ENCODE measurements around the gene GRAMD4. TPM values are rescaled to one million over a fixed set of nuclear protein-coding genes. Genes with fewer than 3 reads are reported as not detected.

GRAMD4 gene
- total RNA-seq, 4 donors from 2014 or later, result 16.7 to 106 (median 53.3) TPM

DNA sequence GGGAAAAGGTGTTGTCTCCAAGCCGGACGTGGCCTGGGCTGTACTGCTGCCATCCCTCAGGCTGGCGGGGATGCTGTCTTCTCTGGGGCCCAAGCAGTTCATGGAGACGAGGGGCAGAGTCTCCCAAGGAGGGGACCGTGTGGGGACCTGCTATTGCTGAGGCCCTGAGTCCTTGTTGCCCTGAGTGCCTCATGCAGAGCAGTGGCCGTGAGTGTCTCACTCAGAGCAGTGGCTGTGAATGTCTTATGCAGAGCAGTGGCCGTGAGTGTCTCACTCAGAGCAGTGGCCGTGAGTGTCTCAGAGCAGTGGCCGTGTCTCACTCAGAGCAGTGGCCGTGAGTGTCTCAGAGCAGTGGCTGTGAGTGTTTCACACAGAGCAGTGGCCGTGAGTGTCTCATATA is 54.7 kb downstream of the GRAMD4 start:
- DNase-seq, result no peak
- H3K4me1 ChIP-seq, result peaks cover 12 to 17% of the 10 kb centered on the region in 2 donors
- H3K9me3 ChIP-seq, result no peaks in the 10 kb centered on the region
- in situ Hi-C loops (cut with MboI; ENCODE audit: low sequenced_read_pairs in 4 of 4), result loop anchor here in 1 of 4 donors (25.0 kb wide), 1 partner anchor 113 kb away; no protein-coding TSS in a partner anchor
- no peak for ATAC-seq
- H3K27me3 ChIP-seq, result no peaks in the 10 kb centered on the region
- peaks cover 0 to 17% of the 10 kb centered on the region in 2 donors for H3K36me3 ChIP-seq
- peak overlapping the region in 3 of 4 donors; percentile 19 to 40 (median 31) for H3K4me3 ChIP-seq
- TF ChIP-seq POLR2A (IDR thresholded peaks at IDR 0.05), result no peak
- TF ChIP-seq, protein P1, sequence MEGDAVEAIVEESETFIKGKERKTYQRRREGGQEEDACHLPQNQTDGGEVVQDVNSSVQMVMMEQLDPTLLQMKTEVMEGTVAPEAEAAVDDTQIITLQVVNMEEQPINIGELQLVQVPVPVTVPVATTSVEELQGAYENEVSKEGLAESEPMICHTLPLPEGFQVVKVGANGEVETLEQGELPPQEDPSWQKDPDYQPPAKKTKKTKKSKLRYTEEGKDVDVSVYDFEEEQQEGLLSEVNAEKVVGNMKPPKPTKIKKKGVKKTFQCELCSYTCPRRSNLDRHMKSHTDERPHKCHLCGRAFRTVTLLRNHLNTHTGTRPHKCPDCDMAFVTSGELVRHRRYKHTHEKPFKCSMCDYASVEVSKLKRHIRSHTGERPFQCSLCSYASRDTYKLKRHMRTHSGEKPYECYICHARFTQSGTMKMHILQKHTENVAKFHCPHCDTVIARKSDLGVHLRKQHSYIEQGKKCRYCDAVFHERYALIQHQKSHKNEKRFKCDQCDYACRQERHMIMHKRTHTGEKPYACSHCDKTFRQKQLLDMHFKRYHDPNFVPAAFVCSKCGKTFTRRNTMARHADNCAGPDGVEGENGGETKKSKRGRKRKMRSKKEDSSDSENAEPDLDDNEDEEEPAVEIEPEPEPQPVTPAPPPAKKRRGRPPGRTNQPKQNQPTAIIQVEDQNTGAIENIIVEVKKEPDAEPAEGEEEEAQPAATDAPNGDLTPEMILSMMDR (IDR thresholded peaks at IDR 0.05 in 4 of 5, conservative IDR thresholded peaks at IDR 0.05 in 1 of 5), result no peak
- intact Hi-C loops (cut with DNase I; ENCODE audit: low total_unique reads), result loop anchor here (5.0 kb wide), 2 partner anchors 98 to 113 kb away; no protein-coding TSS in a partner anchor
- H3K27ac ChIP-seq, result peak overlapping the region; percentile 44 to 69 (median 61)

DNA sequence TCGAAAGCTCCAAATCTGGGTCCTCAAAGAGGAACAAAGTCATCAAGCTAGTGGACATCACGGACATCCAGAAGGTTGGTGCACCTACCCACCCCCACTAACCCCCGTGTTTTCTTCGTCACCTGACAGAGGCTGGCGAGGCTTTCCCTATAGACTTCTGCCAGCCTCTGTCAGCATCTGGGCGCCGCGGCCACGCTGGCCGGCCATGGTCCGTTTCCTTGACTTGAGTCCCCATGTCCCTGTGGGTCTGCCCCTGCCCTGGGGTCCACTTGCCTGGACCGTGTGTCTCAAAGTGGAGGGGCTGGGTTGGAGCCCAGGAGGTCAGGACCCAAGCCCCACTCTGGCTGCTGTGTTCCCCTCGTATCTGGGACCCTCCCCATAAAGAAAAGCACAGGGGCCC is 55.3 kb downstream of the GRAMD4 start:
- no peak for ATAC-seq
- TF ChIP-seq, protein P1 (IDR thresholded peaks at IDR 0.05 in 4 of 5, conservative IDR thresholded peaks at IDR 0.05 in 1 of 5), result no peak
- TF ChIP-seq POLR2A (IDR thresholded peaks at IDR 0.05), result no peak
- Histone ChIP-seq H3K9me3 (no peaks in the 10 kb centered on the region), H3K36me3 (peaks cover 0 to 12% of the 10 kb centered on the region in 2 donors), H3K27ac (peak overlapping the region in 2 of 4 donors; percentile 65 to 69), H3K27me3 (no peaks in the 10 kb centered on the region), H3K4me3 (no peak overlapping the region), H3K4me1 (peaks cover 12 to 17% of the 10 kb centered on the region in 2 donors)
- DNase-seq, result no peak
- intact Hi-C loops (cut with DNase I; ENCODE audit: low total_unique reads), result loop anchor here (5.0 kb wide), 2 partner anchors 98 to 113 kb away; no protein-coding TSS in a partner anchor
- in situ Hi-C loops (cut with MboI; ENCODE audit: low sequenced_read_pairs in 4 of 4), result loop anchor here in 1 of 4 donors (25.0 kb wide), 1 partner anchor 113 kb away; no protein-coding TSS in a partner anchor

DNA sequence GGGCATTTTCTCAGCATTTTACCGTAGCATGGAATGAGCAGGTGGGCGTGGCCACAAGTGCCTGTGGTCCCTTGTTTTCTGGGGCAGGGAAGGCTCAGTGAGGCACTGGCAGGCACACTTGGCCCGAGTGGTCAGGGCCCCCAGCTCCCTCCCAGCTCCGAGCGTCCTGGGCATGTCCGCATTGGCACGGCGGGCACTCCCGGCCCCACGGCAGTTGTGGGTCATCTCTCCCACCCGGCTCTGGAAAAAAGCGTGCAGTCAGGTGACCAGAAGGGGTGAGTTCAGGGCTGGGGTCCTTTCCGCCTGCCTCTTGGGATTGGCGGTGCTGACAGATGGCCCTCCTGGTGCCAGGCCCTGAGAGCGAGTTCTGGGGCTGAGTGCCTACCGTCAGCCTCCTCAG is 55.8 kb downstream of the GRAMD4 start:
- H3K27ac ChIP-seq, result peak overlapping the region; percentile 69 to 81 (median 78)

DNA sequence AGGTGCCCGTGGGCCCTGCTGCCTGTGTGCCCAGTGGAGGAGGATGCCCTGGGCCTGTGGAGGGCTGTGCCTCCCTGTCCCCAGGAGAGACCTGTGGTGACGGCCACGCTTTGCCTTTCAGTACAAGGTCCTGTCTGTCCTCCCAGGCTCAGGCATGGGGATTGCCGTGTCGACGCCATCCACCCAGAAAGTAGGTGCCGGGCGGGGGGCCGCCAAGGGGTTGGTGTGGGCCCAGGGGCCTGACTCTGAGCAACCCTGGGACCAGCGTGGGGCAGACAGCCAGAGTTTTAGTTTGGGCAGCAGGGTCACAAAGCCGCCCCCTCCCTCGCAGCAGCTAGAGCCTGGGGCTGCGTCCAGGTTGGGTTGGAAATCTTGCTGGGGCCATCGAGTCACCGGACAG is 56.3 kb downstream of the GRAMD4 start:
- no peaks in the 10 kb centered on the region for H3K27me3 ChIP-seq
- DNase-seq (no peak), ATAC-seq (peak in 1 of 2 donors; percentile 15)
- intact Hi-C loops (cut with DNase I; ENCODE audit: low total_unique reads), result loop anchor here (5.0 kb wide), 2 partner anchors 99 to 114 kb away; no protein-coding TSS in a partner anchor
- H3K4me3 ChIP-seq, result no peak overlapping the region
- H3K36me3 ChIP-seq, result peaks cover 0 to 11% of the 10 kb centered on the region in 2 donors
- in situ Hi-C loops (cut with MboI; ENCODE audit: low sequenced_read_pairs in 4 of 4), result loop anchor here in 1 of 4 donors (25.0 kb wide), 1 partner anchor 114 kb away; no protein-coding TSS in a partner anchor
- peak overlapping the region; percentile 69 to 81 (median 78) for H3K27ac ChIP-seq
- H3K9me3 ChIP-seq, result no peaks in the 10 kb centered on the region
- H3K4me1 ChIP-seq, result peaks cover 12 to 17% of the 10 kb centered on the region in 2 donors
- TF ChIP-seq, protein P1 (IDR thresholded peaks at IDR 0.05 in 4 of 5, conservative IDR thresholded peaks at IDR 0.05 in 1 of 5), result no peak
- TF ChIP-seq POLR2A (IDR thresholded peaks at IDR 0.05), result no peak

More for the DNA sequence above, 55.8 kb downstream of the GRAMD4 start:
- no peak overlapping the region for H3K4me3 ChIP-seq
- ATAC-seq (no peak), DNase-seq (no peak)
- TF ChIP-seq POLR2A (IDR thresholded peaks at IDR 0.05), result no peak
- H3K27me3 ChIP-seq, result no peaks in the 10 kb centered on the region
- in situ Hi-C loops (cut with MboI; ENCODE audit: low sequenced_read_pairs in 4 of 4), result loop anchor here in 1 of 4 donors (25.0 kb wide), 1 partner anchor 114 kb away; no protein-coding TSS in a partner anchor
- peaks cover 0 to 11% of the 10 kb centered on the region in 2 donors for H3K36me3 ChIP-seq
- intact Hi-C loops (cut with DNase I; ENCODE audit: low total_unique reads), result loop anchor here (5.0 kb wide), 2 partner anchors 99 to 114 kb away; no protein-coding TSS in a partner anchor
- H3K4me1 ChIP-seq, result peaks cover 12 to 17% of the 10 kb centered on the region in 2 donors
- no peaks in the 10 kb centered on the region for H3K9me3 ChIP-seq

DNA sequence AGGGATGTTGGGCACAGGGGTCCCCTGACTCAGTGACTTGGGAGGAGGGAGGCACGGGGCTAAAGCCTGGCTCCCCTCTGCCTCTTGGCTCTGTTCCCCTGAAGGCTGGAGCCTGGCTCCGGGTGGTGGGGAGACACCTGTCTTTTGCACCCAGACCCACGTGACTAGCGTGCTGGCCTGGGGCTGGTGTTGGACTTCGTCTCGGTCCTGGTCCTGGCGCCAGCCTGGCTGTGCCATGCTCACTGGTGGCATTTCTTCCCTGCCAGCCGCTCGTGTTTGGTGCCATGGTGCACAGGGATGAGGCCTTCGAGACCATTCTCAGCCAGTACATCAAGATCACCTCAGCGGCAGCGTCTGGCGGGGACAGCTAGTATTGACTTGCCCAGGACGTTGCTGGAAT is 56.7 kb downstream of the GRAMD4 start:
- Histone ChIP-seq H3K36me3 (peaks cover 0 to 11% of the 10 kb centered on the region in 2 donors), H3K4me1 (peaks cover 12 to 17% of the 10 kb centered on the region in 2 donors), H3K9me3 (no peaks in the 10 kb centered on the region), H3K27me3 (no peaks in the 10 kb centered on the region), H3K4me3 (no peak overlapping the region), H3K27ac (peak overlapping the region; percentile 69 to 81 (median 78))
- intact Hi-C loops (cut with DNase I; ENCODE audit: low total_unique reads), result loop anchor here (5.0 kb wide), 2 partner anchors 100 to 115 kb away; no protein-coding TSS in a partner anchor
- ATAC-seq (peak; percentile 43 to 67), DNase-seq (peak; percentile 50 to 83)
- in situ Hi-C loops (cut with MboI; ENCODE audit: low sequenced_read_pairs in 4 of 4), result loop anchor here in 1 of 4 donors (25.0 kb wide), 1 partner anchor 115 kb away; no protein-coding TSS in a partner anchor
- no peak for TF ChIP-seq POLR2A (IDR thresholded peaks at IDR 0.05)
- TF ChIP-seq, protein P1 (IDR thresholded peaks at IDR 0.05 in 4 of 5, conservative IDR thresholded peaks at IDR 0.05 in 1 of 5), result no peak

Data from gastrocnemius medialis (tissue), 4 donors.